NCI-H226 (cell line): ENCODE measurements around the gene ASS1.
A peak's percentile ranks its signal among the peaks of the same experiment; 100 is the strongest.
"Not testable (repeated sequence)": the region's sequence is repeated elsewhere in the genome, so short reads cannot be mapped to it uniquely, and the experiment has no call there.

Experiments used
- DNase-seq: peaks from one replicate; pipeline ENCODE4 v3.0.0-alpha.2; 2015

ASS1 gene

GRCh38 chr9:130444565-130445221, at the start of gene ASS1:
Gene ASS1 (plus strand): TSS chr9:130444961. CDS start chr9:130452229, 7,268 bp downstream.
- DNase-seq: peak; percentile 60

GRCh38 chr9:130395810-130396435, 48.8 kb upstream of the ASS1 start:
- DNase-seq: no peak

- no peak for DNase-seq
These were observed 48.2 kb upstream of the ASS1 start for GRCh38 chr9:130396581-130396980.

DNA sequence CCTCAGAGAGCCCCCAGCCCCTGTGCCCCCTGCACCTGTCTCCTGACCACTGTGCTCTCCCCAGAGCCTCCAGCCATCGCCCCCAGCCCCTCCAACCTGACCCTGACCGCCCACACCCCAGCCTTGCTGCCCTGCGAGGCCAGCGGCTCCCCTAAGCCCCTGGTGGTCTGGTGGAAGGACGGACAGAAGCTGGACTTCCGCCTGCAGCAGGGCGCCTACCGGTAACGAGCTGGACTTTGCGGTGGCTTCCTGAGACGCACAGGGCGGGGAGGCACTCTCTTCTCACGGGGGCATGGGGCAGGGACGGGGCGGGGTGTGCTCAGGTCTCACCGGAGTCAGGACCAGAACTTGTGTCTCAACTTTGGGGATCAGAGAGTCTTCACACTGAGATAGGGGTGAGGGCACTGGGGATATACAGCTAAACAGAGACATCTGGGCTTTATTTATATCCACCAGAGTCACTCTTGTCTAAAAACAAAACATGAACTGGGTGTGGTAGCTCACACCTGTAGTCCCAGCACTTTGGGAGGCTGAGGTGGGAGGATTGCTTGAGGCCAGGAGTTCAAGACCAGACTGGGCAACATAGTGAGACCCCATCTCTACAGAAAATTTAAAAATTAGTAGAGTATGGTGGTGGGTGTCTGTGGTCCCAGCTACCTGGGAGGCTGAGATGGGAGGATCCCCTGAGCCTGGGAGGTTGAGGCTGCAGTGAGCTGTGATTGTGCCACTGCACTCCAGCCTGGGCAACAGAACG, 46.1 kb upstream of the ASS1 start:
- no peak for DNase-seq

DNA sequence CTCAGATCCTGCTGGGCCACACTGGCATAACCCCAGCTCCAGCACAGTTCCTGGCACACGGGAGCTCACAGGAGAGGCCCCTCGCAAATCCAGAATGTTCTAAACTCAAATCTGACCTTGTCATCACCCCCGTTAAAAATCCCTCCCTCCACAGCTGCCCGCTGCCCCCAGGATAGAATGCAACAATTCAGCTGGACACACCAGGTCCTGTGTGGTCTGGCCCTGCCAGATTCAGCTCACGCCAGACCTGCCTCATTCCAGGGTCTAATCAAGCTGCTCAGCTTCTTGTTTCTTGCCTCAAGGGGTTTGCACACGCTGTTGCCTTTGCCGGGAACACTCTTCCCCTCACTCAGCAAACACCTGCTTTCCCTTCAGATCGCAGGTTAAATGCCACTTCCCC, 45.0 kb upstream of the ASS1 start:
- DNase-seq: no peak

- DNase-seq: no peak
These were observed 43.9 kb upstream of the ASS1 start for GRCh38 chr9:130400870-130401269.

DNA sequence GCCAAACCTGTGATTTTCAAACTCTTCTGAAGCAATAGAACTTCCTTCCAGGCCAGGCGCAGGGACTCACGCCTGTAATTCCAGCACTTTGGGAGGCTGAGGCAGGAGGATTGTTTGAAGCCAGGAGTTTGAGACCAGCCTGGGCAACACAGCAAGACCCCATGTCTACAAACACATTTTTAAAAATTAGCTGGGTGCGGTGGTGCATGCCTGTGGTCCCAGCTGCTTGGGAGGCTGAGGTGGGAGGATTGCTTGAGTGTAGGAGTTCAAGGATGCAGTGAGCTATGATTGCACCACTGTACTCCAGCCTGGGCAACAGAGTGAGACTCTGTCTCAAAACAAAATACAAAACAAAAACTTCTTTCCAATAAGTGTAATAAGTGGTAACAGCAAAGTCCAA, 43.0 kb upstream of the ASS1 start:
- not testable (repeated sequence) for DNase-seq

GRCh38 chr9:130402243-130402642, 42.5 kb upstream of the ASS1 start:
- DNase-seq: no peak

GRCh38 chr9:130402645-130403440, 41.9 kb upstream of the ASS1 start:
- DNase-seq: no peak

DNA sequence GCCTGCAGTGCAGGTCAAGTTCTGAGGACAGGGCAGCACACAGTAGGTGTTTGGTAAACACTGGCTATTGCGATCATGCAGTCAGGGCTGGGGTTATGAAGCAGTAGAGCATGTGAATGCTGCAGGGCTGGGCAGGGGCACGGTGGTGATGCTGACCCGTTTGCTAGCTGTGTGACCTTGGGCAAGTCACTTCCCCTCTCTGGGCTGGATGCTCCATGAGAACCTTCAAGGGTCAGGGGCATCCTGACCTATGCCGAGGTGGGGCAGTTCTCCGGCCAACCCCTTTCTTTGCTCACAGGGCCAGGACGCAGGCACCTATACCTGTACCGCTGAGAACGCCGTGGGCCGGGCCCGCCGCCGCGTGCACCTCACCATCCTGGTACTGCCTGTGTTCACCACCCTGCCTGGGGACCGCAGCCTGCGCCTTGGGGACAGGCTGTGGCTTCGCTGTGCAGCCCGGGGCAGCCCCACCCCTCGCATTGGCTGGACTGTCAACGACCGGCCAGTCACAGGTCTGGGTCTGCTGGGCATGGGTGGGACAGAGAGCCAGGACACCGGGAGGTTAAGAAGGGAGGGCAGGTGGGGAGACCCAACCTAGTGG, 39.0 kb upstream of the ASS1 start:
- DNase-seq: no peak

DNA sequence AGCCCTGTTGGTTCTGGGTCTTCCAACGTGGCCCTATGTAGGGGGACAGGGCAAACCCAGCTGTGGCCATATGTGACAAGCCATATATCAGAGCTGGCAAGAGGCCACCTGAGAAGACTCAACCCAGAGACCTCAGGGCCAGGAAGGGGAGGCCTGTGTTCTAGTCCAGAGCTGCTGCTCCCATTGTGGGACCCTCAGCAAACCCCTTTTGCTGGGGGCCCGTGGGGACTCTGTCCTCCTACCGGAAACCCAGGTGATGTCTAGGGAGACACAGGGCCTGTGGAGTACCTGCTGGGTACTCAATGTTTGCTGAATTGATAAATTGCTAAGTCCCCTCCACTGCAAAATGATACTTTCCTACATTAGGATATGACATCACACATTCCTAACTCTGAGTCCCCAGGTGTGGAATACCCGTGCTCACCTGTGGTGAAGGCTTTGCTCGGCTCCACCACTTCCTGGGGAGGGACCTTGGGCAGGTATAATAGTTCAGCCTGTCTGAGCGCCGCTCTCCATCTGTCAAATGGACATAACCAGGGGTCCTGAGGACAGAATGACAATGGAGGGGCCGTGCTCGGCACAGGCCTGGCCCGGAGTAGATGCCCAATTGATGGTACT, 38.4 kb upstream of the ASS1 start:
- no peak for DNase-seq

DNA sequence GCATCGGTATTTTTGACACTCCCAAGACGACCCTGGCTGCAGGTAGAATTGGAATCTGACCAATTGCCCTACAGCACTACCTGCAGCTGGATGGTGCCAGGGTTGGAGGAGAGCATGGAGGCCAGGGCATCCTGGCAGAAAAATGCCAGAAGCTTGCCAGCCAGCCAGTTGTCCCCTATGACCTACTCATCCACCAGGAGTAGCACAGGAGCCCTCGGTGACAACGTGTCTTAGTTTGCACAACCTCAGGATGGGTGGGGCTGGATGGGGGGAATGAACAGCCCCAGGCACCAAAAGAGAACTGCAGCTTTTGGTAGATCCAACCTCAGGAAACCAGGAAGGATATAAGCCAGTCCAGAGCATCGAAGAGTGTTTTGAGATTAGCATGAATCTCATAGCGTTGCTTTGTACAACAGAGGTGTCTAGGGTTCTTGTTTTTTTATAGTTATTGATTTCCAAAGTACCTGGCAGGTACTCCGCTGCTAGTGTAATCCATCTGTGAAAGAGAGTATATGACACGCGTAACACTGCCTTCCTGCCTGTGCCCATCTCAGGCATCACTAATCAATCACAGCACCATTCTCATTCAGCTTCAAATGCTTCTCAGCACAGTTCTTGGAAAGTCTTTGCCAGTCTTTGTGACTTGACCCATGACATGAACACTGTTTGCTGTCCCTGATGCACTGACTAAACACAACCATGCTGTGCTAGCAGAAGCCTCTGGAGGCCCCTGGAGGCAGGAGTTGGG, 36.7 kb upstream of the ASS1 start:
- no peak for DNase-seq

DNA sequence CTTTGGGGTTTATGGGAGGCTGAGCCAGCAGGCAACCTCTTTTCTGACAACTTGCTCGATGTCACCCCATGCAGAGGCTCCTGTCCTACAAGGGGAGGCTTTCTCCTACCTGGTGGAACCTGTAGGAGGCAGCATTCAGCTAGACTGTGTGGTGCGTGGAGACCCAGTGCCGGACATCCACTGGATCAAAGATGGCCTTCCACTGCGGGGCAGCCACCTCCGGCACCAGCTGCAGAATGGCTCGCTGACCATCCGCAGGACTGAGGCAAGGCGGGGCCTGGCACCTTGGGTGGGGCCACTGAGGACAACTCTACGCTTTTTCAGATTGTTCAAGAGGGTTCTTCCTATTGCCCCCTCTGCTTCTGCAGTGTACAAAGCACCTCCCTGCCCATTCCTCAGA, 36.1 kb upstream of the ASS1 start:
- DNase-seq: no peak

DNA sequence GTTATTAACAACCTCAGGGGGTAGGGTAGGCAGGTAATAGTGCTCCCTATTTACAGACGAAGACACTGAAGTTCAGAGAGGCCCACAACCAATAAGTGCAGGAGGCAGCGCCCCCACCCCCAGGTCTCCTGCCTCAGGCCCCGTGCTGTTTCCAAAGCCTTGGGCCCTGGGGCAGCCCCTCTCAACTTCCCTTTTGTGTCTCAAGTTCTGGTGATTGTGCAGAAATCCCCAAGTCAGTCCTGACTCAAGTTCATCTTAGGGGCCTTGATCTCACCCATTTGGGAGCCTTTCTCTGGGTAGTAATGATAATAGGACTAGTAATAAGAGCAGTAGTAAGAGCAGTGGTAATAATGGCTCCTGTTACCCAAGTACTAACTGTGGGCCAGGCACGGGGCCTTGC, 35.5 kb upstream of the ASS1 start:
- DNase-seq: no peak

DNA sequence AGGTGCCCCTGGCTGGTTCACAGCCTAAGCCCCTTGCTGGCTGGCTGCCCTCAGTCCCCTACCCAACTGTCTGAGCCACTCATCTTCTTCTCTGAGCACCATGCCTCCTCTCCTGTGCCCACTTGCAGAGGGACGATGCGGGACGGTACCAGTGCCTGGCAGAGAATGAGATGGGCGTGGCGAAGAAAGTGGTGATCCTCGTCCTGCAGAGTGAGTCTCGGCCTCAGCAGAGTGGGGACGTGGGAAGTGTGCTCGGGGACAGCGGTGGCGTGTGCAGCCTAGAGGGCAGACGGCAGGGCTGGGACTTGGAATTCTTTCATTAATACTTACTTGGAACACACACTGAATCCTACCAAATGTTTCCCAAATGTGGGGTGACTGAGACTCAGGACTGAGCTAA, 34.3 kb upstream of the ASS1 start:
- DNase-seq: no peak

- DNase-seq: no peak
These were observed 33.2 kb upstream of the ASS1 start for GRCh38 chr9:130411566-130411915.

- DNase-seq: no peak
These were observed 30.6 kb upstream of the ASS1 start for GRCh38 chr9:130414081-130414731.

- no peak for DNase-seq
These were observed 29.6 kb upstream of the ASS1 start for GRCh38 chr9:130414910-130415746.

DNA sequence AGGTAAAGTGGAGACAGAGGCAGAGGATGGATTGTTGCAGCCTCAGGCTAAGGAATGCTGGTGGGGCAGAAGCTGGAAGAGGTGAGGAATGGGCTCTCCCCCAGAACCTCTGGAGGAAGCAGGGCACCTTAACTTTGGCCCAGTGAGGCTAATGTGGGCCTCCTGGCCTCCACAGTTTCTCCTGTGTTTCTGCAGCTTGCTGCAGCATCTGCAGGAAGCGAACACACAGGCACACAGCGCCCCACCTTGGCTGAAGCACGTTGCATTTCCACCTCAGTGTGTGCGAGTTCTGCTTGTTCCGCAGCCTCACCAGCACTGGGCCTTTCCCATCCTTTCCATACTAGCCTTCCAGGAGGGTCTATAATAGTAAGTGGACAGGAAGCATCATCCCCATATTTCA, 27.2 kb upstream of the ASS1 start:
- DNase-seq: no peak

DNA sequence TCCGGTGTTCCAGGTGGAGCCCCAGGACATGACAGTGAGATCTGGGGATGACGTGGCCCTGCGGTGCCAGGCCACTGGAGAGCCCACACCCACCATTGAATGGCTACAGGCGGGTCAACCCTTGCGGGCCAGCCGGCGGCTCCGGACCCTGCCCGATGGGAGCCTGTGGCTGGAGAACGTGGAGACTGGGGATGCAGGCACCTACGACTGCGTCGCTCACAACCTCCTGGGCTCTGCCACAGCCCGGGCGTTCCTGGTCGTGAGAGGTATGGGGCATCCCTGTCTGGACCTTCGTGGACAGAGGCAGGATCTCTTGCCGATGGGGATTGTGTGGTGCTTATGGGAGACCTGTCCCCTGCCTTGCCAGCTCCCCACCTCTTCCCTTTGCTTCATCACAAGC, 26.0 kb upstream of the ASS1 start:
- DNase-seq: no peak
